ENCODE measurements around the gene STK17A.
"Not testable (repeated sequence)": the region's sequence is repeated elsewhere in the genome, so short reads cannot be mapped to it uniquely, and the experiment has no call there.

STK17A gene

GRCh38 chr7:43660141-43660540 is 77.2 kb downstream of the STK17A start:
- DNase-seq, result no peak

- no peak for DNase-seq
These were observed 81.8 kb downstream of the STK17A start for GRCh38 chr7:43664681-43665080.

GRCh38 chr7:43666938-43667337 is 84.0 kb downstream of the STK17A start:
- DNase-seq, result no peak

- DNase-seq, result no peak
These were observed 85.1 kb downstream of the STK17A start for GRCh38 chr7:43668035-43668434.

GRCh38 chr7:43669286-43670081 is 86.6 kb downstream of the STK17A start:
- DNase-seq, result peak; percentile 69

GRCh38 chr7:43671521-43671920 is 88.6 kb downstream of the STK17A start:
- DNase-seq, result no peak

- DNase-seq, result not testable (repeated sequence)
These were observed 90.5 kb downstream of the STK17A start for GRCh38 chr7:43673243-43673976.

GRCh38 chr7:43674559-43675436 is 91.9 kb downstream of the STK17A start:
- DNase-seq, result no peak

All from activated naive CD4-positive, alpha-beta T cell treated with anti-CD3 and anti-CD28 coated beads, Interleukin-2, amount 50 U/mL, for 16 hours (primary cell).